ENCODE measurements around the gene HAUS7.

DNA sequence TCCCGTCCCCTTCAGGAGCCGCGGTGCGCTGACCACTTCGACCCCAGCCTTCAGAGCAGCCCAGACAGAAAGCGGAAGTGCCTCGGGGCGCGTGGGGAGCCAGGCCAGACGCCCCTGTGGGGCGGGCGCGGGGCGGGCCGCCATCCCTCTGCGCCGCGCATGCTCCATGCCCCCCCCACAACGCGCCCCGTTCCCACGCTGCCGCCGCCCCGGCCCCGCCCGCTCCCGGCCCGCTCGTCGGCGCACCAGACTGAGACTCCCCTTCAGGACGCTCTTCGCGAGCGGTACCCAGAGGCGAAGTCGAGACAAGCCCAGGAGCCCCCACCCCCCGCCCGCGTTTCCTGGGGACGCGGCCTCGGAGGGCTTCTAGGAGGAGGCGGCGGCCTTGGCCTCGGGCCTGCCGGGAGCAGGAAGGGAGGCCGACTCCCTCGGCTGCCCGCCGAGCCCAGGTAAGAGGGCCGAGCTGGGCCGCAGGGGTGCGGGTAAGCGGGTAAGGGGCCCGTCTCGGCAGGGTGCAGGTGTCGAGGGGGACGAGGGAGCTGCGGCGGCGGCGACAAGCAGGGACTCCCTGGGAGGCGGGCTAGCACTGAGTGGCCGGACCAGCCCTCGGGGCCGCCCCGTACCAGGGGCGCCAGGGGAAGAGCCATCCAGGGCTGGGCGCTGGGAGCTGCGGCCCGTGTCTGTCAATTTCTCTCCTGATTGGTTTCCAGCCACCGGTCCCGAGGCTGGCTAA is 59.0 kb downstream of the HAUS7 start, which contains the start of gene ZFP92:
- TF ChIP-seq POLR2A (IDR thresholded peaks at IDR 0.05) = no peak
- TF ChIP-seq CTCF (IDR thresholded peaks at IDR 0.05) = no peak
- no peak for TF ChIP-seq EP300 (IDR thresholded peaks at IDR 0.05)
